ENCODE measurements around the gene VIPR2.
"Not testable (repeated sequence)": the region's sequence is repeated elsewhere in the genome, so short reads cannot be mapped to it uniquely, and the experiment has no call there.

Gene VIPR2

DNA sequence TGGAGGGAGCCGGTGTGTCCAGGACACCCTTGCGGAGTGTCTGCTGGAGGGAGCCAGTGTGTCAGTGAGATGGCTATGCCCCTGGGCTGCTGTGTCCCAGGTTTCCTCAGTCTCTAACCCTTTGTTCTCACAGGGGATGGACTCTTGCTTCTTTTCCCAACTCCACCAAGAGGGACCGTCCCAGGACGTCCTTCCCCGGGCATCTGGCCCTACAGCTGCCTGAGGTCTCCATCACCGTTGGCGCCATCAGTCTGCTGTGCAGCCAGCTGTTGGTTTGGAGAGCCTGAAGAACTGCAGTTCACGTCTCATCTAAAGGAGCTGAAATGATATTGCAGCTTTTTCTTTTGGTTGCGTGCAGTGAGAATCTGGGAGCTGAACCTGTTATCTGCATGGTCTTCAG lies 136.2 kb downstream of the VIPR2 start:
- DNase-seq (ENCODE audit: low spot score), result no peak

DNA sequence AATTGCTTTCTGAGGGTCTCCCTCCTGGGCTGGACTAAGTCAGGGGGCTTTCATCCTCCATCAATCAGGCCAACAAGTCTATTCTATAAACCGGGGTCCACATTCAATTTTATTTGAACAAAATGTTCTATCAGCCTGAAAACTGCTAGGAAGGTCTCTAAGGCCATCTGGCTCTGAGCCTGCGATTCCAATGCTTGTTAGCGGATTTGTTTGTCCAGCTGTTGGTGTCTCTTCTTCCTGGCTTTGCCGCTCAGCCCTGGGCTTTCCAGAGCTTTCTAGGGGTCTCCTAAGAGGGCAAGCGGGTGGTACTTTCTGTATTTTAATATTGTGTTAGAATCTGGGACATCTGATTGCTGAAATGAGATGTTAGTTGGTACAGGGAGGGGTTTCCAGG lies 136.7 kb downstream of the VIPR2 start:
- DNase-seq (ENCODE audit: low spot score), result no peak

DNA sequence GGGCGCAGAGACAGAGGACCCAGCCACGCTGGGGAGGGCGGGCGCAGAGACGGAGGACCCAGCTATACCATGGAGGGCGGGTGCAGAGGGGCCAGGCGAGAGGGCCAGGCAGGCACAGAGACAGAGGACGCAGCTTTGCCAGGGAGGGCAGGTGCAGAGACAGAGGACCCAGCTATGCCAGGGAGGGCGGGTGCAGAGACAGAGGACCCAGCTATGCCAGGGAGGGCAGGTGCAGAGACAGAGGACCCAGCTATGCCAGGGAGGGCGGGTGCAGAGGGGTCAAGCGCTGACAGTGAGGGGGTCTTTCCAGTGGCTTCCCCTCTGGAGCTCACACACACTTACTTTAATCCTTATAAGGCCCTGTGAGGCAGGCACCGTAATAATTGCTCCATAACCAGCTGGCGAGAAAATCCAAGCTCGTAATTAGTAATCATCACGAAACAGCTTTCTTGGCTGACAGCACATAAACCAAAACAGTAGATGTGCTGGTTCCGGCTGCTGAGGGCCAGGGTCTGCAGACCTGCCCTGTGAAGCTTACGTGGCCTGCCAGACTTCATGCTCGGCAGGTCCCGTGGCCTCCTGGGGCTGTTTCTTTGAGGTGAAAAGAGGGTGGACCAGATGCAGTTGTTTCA lies 137.2 kb downstream of the VIPR2 start:
- DNase-seq (ENCODE audit: low spot score), result no peak

DNA sequence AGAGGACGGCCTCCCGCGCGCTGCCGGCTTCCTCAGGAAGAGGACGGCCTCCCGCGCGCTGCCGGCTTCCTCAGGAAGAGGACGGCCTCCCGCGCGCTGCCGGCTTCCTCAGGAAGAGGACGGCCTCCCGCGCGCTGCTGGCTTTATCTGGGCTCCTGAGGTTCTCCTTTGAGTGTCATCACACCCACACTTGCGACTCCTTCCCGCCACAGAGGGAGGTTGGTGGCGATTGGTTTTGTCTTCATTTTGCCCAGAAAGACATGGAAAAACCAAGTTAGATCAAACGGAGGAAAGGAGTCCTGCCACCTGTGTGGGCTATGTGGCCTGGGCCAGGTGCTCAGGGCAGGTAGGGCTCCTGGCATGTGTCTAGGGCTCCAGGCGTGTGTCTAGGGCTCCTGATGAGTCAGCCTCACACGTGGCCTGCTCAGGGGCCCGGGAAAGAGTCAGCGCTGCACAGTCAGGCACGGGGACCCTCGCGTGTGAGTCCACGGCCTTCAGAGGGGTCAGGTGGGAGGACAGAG lies 138.0 kb downstream of the VIPR2 start:
- no peak for DNase-seq (ENCODE audit: low spot score)

DNA sequence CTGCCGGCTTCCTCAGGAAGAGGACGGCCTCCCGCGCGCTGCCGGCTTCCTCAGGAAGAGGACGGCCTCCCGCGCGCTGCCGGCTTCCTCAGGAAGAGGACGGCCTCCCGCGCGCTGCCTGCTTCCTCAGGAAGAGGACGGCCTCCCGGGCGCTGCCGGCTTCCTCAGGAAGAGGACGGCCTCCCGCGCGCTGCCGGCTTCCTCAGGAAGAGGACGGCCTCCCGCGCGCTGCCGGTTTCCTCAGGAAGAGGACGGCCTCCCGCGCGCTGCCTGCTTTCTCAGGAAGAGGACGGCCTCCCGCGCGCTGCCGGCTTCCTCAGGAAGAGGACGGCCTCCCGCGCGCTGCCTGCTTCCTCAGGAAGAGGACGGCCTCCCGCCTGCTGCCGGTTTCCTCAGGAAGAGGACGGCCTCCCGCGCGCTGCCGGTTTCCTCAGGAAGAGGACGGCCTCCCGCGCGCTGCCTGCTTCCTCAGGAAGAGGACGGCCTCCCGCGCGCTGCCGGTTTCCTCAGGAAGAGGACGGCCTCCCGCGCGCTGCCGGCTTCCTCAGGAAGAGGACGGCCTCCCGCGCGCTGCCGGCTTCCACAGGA lies 138.6 kb downstream of the VIPR2 start:
- DNase-seq (ENCODE audit: low spot score), result not testable (repeated sequence)

DNA sequence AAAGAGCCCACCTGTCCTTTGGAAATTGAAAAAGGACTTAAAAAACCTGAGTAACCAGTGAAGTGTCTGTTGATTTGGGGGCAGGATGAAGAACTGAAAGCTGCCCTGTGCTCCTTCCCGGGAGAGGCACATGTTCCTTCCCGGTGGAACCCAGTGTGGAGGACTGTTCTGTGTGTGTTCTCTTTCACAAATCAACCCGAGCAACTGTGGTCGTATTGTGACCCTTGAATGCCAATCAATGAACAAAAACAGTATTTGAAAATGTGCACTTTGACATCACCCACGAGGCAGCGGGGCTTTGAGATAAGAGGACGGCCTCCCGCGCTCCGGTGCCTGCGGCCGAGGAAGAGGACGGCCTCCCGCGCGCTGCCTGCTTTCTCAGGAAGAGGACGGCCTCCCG lies 139.0 kb downstream of the VIPR2 start:
- no peak for DNase-seq (ENCODE audit: low spot score)

DNA sequence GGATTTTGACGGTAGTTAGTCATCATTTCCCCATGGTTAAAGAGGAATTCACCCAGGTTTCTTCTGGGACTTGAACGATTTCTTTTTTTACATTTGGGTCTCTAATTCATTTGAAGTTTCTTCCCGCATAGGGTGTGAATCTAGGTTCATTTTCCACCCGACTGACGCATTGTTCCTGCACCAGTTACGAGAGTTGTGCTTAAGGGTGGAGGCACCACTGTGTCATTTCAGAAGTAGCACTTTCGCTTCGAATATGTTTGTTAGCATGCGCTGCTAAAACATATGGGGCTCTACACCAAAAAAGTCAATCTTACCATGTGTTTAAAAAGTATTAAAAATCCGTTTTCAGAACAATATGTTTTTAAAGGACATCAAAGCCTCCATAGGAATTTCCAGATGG lies 140.3 kb downstream of the VIPR2 start:
- no peak for DNase-seq (ENCODE audit: low spot score)

DNA sequence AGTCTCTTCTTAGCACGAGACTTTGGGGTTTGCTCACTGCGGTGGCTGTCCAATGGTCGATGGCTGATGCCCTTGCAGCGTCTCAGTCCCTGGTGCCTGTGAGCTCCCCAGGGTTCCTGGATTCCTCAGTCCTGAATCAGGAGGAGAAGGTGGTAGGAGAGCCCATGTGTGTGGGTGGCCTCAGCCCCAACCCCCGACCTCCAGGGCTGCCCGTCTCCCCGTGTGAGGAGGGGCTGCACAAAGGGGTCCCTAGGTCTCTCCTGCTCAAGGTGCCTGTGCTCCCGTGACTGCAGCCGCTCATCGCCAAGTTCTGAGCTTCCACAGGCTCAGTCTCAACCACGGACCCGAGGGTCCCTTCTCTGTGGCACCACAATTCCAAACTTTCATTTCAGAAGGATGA lies 142.9 kb downstream of the VIPR2 start:
- no peak for DNase-seq (ENCODE audit: low spot score)

DNA sequence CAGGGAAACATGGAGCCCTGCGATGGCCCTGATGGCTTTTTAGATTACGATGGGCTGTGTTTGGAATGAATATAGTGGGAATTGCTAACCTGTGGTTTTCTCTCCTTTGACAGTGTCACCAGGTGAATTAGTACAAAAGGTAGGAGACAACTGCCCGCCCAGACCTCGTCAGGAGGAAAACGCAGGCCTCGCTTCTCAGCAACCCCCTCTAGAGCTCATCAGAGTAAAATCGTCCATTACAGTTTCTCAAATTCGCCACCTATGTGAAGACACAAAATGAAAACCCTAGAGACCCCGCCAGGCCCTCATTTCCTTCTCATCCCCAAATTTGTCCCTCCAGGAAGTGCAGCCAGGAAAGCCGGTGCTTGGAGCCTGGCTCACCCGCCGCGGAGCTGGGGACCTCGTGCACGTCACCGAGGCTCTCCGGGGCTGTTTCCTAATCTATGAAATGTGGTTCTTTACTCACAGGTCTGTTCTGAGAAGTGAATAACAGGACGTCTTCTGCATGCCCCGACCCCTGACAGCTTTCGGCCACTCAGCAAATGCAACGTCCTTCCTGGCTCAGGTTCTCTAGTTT lies 143.7 kb downstream of the VIPR2 start:
- DNase-seq (ENCODE audit: low spot score), result no peak

DNA sequence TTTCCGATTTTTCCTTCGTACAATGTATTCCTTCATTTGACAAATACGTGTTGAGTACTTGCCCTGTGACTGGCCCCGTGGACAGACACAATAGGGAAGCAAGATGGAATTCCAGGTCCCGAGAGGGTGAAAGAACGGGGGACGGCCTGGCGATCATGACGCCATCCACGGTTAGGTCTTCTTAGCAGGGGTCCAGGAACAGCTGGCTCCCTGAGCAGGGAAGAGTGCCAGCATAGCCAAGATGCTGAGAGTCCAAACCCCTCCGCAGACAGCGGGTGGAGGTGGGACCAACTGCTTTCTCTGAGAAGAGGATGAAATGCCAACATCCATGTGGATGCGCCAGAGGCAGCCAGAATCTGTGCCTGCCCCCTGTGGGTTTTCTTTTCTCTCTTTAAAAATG lies 144.6 kb downstream of the VIPR2 start:
- DNase-seq (ENCODE audit: low spot score), result no peak

DNA sequence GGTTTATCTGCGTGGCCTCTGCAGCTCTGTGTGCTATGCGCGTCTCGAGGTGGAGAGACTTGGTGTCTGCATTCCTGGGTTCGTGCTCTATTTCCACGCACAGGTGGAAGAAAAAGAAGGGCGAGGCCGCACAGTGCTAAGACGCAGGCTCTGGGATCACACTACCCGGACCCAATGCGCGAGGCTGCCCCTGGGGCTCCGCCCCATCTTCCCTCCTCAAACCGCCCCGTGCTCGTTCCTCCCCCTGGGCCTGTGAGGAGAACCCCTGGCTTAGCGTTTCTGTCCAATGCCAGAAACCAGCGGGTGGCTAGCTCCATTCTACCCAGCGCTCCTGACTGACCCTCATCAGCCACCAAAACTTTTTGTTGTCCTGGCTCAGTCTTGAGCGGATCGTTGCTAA lies 145.2 kb downstream of the VIPR2 start:
- DNase-seq (ENCODE audit: low spot score), result no peak

DNA sequence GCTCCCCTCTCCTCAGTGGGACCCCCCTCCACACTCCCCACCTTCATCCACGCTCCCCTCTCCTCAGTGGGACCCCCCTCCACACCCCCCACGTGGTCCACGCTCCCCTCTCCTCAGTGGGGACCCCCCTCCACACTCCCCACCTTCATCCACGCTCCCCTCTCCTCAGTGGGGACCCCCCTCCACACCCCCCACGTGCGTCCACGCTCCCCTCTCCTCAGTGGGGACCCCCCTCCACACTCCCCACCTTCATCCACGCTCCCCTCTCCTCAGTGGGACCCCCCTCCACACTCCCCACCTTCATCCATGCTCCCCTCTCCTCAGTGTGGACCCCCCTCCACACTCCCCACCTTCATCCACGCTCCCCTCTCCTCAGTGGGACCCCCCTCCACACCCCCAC lies 146.4 kb downstream of the VIPR2 start:
- DNase-seq (ENCODE audit: low spot score), result not testable (repeated sequence)

DNA sequence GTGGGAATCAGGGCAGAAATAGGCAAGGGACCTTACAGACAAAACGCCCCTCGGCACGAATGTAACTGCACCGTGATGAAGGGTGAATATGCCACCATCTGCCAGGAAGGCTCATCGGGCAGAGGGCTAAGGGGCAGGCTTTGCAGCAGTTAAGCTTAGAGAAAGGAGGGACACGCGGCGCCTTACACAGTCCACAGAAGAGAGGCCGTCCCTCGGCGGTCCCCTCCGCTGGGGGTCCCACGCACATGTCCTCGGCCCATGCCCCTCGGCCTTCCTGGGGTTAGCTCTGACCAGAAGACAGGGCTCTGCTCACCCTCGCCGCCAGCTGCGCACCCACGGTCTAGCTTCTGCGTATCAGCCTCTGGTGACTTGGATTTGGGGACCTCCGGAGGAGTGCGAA lies 147.2 kb downstream of the VIPR2 start:
- no peak for DNase-seq (ENCODE audit: low spot score)

DNA sequence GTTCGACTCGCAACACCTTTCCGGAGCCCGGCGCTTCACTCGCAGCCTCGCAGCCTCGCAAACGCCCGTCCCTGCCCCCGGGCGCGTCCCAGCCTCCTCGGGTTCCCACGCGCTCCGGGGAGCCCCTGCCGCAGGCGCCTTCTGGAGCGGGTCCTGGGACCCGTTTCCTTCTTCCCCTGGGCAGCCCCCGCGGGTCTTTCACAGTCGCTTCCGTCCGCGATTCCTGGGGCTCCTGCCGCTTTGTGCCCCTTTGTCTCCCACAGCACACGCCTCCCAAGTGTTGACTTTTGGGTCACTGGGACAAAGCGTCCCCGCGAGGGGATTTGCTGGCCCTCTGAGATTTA lies 147.6 kb downstream of the VIPR2 start:
- DNase-seq (ENCODE audit: low spot score), result no peak

DNA sequence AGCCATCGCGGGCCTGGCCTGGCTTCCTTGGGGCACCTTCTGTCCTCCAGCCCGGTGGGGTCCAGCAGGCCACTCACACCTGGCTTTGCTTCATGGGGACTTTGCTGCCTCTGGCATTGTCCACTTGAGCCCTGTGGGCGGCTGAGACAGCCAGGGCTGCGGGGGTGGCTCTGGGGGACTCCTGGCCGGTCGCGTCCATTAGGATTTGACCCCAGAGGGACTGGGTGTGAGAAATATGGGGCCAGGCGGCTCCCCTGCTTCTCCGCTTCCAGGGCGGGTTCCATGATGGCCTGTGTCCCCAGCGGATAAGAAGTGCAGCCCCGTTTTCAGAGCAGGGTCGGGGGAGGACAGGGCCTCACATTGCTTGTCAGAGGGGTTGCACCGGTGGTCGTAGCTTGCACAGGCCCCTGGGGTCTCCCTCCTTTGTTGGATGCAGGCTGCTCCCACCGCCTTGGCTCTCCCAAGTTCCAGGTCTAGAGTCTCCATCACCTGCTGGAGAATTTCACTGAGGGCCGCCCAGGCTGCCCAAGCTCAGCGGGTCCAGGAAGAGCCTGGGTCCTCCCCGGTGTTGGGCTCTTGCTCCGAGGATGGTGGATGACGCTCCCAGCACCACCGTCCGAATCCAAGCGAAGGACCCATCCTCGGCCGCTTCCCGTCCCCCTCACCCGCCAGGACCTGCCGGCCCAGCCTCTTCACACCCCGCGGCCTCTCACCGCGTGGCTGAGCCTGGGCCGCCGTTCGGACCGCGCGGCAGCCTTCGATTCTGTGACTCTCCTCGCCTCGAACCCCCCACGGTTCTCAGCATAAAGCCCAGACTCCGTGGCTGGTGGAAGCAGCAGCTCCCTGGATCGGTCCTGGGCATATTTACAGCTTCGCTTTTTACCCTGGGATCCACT lies 148.2 kb downstream of the VIPR2 start:
- no peak for DNase-seq (ENCODE audit: low spot score)

DNA sequence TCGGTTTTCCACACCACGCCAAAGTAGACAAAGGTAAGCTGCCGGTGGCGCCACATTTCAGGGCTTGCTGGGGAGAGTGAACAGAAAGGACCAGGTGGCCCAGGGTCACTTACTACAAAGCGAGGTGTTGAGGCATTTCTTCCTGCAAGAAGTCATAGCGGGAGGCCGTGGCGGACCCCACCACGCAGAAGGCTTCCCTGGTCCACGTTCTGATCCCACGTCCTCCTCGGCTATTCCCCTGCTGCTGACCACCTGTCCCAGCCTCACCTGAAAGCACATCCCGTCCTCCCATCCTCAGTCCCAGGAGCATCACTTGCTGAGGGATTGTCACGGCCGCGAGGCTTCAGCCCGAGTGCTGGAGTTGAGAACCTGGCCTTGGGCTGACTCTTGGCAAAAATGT lies 149.2 kb downstream of the VIPR2 start:
- DNase-seq (ENCODE audit: low spot score), result no peak

DNA sequence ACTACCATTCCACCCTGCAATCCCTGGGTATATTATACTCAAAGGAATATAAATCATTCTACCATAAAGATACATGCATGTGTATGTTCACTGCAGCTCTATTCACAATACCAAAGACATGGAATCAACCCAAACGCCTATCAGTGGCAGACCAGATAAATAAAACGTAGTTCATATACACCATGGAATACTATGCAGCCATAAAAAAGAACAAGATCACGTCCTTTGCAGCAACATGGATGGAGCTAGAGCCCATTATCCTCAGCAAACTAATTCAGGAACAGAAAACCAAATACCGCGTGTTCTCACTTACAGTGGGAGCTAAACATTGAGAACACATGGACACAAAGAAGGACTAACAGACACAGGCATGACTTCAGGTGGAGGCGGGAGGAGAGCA lies 150.0 kb downstream of the VIPR2 start:
- DNase-seq (ENCODE audit: low spot score), result no peak

DNA sequence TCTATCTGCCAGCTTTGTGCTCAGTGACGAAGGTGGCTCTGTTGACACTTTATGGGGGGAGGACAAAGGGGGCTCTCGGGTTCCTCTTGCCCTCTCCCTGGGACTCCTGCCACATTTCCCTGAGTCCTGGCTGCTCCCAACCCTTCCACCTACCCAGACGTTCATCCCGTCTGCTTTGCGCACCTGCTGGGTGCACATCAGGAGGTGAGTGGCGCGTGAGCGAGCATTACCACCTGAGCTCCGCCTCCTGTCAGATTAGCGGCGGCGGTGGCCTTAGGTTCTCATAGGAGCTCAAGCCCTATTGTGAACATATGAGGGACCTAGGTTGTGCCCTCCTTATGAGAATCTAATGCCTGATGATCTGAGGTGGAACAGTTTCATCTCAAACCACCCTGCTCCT lies 151.1 kb downstream of the VIPR2 start:
- no peak for DNase-seq (ENCODE audit: low spot score)

DNA sequence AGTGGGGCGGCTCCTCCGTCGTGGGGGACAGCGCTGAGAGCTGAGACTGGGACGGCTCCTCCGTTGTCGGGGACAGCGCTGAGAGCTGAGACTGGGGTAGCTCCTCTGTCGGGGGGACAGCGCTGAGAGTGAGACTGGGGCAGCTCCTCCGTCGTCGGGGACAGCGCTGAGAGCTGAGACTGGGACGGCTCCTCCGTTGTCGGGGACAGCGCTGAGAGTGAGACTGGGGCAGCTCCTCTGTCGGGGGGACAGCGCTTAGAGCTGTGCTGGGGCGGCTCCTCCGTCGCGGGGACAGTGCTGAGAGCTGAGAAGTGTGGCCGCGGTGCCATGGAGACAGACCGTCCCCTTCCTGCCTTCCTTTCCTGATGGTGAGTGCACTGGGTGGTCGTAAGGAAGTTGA lies 151.9 kb downstream of the VIPR2 start:
- DNase-seq (ENCODE audit: low spot score), result no peak

DNA sequence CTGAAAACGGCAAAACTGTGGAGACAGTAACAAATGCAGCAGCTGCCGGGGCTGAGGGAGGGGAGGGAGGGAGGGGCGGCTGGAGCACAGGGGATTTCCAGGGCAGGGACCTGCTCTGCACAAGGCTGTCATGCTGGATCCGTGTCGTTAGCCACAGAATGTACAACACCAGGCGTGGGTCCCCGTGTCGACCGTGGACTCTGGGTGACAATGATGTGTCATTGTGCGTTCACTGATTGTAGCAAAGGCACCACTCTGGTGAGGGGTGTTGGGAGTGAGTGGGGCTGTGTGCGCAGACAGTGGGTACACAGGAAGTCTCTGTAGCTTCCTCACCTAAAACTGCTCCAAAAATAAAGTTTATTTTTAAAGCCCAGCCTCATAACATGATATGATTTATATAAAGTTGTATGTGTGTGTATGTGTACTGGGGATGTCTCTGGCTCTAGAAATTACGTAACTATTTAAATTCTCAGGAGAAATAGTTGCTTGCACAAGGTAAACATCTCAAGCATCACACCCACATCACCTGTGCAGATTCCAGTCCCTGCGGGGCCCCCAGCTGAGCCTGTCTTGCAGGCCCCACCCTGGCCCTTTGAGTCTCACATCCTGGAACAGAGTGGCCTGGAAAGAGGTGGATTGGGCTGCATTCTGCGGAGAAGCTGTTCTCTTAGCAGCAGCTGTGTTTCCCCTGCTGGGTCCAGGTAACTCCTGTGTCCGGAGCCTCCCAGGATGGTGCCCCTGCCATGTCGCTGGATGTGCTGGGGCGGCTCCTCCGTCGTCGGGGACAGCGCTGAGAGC lies 152.6 kb downstream of the VIPR2 start:
- no peak for DNase-seq (ENCODE audit: low spot score)

DNA sequence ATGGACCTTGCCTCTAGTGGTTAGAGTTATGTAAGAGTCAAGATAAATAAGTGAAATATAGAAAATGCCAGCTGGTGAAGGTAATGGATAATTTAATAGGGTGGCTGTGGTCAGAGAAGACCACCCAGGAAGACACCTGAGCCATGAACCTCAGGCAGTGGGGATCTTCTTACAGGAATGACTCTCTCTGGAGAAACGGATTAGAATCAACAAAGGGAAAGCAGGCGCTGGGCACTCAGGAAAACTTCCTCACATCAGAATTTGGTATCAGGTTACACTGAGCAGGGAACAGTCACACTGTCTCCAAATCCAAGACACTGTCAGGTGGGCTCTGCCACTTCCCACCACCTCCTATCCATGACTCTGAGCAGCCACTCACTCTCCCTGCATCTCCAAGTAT lies 155.7 kb downstream of the VIPR2 start:
- no peak for DNase-seq (ENCODE audit: low spot score)

DNA sequence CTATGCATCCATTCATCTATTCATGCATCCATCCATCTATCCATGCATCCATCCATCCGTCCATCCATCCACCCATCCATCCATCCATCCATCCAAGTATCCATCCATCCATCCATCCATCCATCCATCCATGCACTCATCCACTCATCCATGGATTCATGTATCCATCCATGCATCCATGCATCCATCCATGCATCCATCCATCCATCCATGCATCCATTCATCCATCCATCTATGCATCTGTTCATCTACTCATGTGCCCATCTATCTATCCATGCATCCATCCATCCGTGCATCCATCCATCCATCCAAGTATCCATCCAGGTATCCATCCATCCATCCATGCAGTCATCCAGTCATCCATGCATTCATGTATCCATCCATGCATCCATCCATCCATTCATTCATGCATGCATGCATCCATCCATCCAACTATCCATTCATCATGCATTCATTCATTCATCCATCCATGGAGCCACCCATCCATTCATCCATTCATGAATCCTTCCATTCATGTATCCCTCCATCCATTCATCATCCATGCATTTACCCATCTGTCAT lies 156.3 kb downstream of the VIPR2 start:
- no peak for DNase-seq (ENCODE audit: low spot score)
